Activated T-cell treated with anti-CD3 and anti-CD28 coated beads for 4 hours (primary cell): ENCODE results near the gene SLITRK2.

Source experiments
- DNase-seq: peaks from one replicate; pipeline ENCODE4 v3.0.0-alpha.2; 2020

SLITRK2 gene

GRCh38 chrX:145817331-145818185 lies at the start of gene SLITRK2:
Gene SLITRK2, plus strand, starts transcription at chrX:145817829. Its CDS starts 4,597 bp downstream, at chrX:145822426.
- DNase-seq = no peak

- DNase-seq = no peak
Observed at GRCh38 chrX:145773006-145773405, 44.6 kb upstream of the SLITRK2 start.

- DNase-seq = no peak
Observed at GRCh38 chrX:145792281-145792680, 25.3 kb upstream of the SLITRK2 start.

GRCh38 chrX:145803508-145803907 lies 14.1 kb upstream of the SLITRK2 start:
- no peak for DNase-seq

- DNase-seq = no peak
Observed at GRCh38 chrX:145813081-145813480, 4.5 kb upstream of the SLITRK2 start.

GRCh38 chrX:145816601-145817315 lies 871 bp upstream of the SLITRK2 start:
- no peak for DNase-seq

- no peak for DNase-seq
Observed at GRCh38 chrX:145818186-145819113, 821 bp downstream of the SLITRK2 start.

- DNase-seq = no peak
Observed at GRCh38 chrX:145820825-145821224, 3.2 kb downstream of the SLITRK2 start.

GRCh38 chrX:145821291-145821897 lies 3.8 kb downstream of the SLITRK2 start:
- no peak for DNase-seq

GRCh38 chrX:145821898-145822571 lies 4.4 kb downstream of the SLITRK2 start:
- DNase-seq = no peak

- no peak for DNase-seq
Observed at GRCh38 chrX:145823132-145823531, 5.5 kb downstream of the SLITRK2 start.

- no peak for DNase-seq
Observed at GRCh38 chrX:145825896-145826295, 8.3 kb downstream of the SLITRK2 start.

- DNase-seq = no peak
Observed at GRCh38 chrX:145826466-145826865, 8.8 kb downstream of the SLITRK2 start.

GRCh38 chrX:145832796-145833195 lies 15.2 kb downstream of the SLITRK2 start:
- DNase-seq = no peak

GRCh38 chrX:145840531-145840930 lies 22.9 kb downstream of the SLITRK2 start:
- DNase-seq = no peak

- DNase-seq = no peak
Observed at GRCh38 chrX:145843146-145843904, 25.7 kb downstream of the SLITRK2 start.

GRCh38 chrX:145844886-145845285 lies 27.3 kb downstream of the SLITRK2 start:
- DNase-seq = no peak

GRCh38 chrX:145848448-145848847 lies 30.8 kb downstream of the SLITRK2 start:
- no peak for DNase-seq

GRCh38 chrX:145848857-145849256 lies 31.2 kb downstream of the SLITRK2 start:
- DNase-seq = no peak

- DNase-seq = no peak
Observed at GRCh38 chrX:145853181-145853580, 35.6 kb downstream of the SLITRK2 start.

- DNase-seq = no peak
Observed at GRCh38 chrX:145856181-145856580, 38.6 kb downstream of the SLITRK2 start.
